GM18519 (cell line): Measurements from ENCODE around the gene NFE2L3.
"Not testable (repeated sequence)": the region's sequence is repeated elsewhere in the genome, so short reads cannot be mapped to it uniquely, and the experiment has no call there.

Experiments
- ATAC-seq: cut with Tn5 transposase; IDR thresholded peaks from one replicate; pipeline ENCODE4 v1.9.1; 2021; ENCODE audit warnings: mild to moderate bottlenecking, moderate library complexity; ENCODE audit not compliant: unreplicated experiment, low FRiP score

The NFE2L3 gene

DNA sequence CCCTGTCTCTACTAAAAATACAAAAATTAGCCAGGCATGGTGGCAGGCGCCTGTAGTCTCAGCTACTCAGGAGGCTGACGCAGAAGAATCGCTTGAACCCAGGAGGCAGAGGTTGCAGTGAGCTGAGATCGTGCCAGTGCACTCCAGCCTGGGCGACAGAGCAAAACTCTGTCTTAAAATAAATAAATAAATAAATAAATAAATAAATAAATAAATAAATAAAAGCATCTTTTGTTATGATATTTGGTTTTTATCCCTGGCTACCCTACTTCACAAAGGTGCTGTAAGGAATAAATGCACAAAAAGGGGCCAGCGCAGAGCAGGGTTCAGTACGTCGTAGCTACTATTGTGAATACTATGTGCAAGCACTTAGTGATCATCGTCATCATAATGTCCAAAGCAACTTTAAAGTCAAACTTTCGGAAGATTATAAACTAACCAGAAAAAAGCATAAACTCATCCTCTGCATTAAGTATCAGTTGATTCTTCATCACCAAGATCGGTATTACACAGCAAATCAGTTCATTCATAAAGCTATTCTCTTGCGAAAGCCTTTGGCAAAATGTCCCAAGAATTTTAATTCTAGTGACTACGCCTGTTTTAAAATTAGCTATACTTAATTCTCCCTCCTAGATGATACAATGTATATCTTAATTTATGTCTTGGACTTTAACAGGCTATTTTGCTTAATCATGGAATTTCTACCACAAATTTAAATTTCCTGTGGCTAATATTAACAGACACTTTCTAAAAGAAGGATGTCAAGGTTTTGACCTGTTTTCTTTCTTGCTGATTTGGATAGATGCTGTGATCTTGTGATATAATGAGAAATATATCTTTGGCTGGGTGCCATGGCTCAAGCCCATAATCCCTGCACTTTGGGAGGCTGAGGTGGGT is 7.6 kb upstream of the NFE2L3 start:
- no peak for ATAC-seq

DNA sequence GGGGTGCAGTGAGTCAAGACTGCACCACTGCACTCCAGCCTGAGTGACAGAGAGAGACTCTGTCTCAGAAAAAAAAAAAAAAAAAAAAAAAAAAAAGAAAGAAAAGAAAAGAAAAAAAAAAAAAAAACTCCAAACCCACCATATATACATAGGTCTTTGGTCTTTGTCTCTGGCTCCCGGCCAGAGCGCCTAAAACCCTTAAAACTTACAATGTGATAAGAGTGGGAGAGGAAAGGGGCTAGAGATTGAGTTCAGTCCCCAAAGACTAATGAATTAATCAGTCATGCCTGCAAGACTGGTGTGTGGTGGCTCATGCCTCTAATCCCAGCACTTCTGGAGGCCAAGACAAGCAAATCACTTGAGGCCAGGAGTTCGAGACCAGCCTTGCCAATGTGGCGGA is 6.8 kb upstream of the NFE2L3 start:
- ATAC-seq = no peak

DNA sequence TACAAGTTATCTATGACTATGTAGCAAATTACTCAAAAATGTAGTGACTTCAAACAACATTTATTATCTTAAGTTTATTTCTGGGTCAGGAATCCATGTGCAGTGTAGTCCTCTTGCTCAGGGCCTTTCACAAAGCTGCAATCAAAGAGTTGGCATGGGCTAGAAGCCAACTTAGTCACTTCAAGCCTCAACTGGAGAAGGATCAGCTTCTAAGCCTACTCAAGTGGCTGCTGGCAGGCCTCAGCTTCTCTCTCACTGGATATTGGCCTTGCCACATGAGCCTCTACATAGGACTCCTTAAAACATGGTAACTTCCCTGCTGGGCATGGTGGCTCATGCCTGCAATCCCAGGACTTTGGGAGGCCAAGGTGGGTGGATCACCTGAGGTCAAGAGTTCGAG is 5.0 kb upstream of the NFE2L3 start:
- no peak for ATAC-seq

DNA sequence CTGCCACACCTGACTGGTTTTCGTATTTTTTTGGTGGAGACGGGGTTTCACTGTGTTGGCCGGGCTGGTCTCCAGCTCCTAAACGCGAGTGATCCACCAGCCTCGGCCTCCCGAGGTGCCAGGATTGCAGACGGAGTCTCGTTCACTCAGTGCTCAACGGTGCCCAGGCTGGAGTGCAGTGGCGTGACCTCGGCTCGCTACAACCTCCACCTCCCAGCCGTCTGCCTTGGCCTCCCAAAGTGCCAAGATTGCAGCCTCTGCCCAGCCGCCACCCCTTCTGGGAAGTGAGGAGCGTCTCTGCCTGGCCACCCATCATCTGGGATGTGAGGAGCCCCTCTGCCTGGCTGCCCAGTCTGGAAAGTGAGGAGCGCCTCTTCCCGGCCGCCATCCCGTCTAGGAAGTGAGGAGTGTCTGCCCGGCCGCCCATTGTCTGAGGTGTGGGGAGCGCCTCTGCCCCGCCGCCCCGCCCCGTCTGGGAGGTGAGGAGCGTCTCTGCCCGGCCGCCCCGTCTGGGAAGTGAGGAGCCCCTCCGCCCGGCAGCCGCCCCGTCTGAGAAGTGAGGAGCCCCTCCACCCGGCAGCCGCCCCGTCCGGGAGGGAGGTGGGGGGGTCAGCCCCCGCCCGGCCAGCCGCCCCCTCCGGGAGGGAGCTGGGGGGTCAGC is 4.2 kb upstream of the NFE2L3 start:
- ATAC-seq = not testable (repeated sequence)

DNA sequence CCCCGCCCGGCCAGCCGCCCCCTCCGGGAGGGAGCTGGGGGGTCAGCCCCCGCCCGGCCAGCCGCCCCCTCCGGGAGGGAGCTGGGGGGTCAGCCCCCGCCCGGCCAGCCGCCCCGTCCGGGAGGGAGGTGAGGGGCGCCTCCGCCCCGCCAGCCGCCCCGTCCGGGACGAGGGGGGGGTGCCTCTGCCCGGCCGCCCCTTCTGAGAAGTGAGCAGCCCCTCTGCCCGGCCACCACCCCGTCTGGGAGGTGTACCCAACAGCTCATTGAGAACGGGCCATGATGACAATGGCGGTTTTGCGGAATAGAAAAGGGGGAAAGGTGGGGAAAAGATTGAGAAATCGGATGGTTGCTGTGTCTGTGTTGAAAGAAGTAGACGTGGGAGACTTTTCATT is 3.7 kb upstream of the NFE2L3 start:
- ATAC-seq = not testable (repeated sequence)

DNA sequence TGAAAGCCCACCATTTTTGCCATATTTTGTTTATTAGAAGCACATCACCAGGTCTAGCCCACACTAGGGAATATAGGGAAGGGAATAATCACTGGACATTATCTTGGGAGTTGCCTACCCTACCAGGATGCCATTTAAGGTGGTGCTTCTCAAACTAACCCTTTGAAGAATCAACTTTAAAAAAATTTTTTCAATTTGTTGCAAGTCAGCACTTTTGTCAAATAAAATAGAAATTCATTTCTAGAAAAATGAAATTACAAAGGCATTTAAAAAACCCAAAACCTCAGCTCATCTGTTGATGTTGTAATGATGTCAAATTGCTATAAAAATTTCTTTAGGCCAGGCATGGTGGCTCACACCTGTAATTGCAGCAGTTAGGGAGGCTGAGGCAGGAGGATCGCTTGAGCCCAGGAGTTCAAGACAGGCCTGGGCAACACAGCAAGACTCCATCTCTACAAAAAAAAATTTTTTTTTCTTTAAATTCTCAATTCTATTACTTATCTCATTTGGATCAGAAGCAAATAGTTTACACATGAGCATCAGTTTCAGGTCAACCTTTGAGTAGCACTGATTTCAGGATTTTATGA is 2.5 kb upstream of the NFE2L3 start:
- no peak for ATAC-seq

DNA sequence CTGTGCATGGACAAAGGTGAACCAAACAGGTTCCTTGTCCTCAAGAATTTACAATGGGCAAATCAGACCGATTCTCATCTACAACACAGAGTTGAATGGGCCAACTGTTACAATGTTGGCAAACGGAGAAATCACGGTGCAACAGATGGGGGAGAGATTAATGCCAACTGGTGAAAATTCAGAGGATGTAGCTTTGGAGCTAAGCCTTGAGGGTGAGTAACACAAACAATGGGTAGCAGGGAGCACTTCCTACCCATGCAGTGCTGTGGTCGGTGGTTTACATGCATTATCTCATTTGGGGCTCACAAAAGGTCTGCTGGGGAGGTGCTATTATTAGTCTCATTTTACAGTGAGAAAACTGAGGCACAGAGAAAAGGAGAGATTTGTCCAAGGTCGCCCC is 902 bp upstream of the NFE2L3 start:
- ATAC-seq = no peak

DNA sequence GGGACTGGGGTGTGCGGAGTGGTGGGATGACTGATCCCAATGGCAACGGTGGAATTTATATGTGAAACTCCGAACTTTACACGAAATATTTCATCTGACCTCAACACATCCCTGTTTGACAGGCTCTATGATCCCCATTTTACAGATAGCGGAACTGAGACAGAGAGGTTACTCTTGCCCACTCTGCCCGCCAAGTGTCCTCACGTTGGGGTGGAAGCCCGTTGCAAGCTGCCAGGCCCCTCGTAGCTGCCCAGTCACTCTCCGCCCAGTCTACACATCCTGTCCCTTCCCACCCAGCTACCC is 397 bp upstream of the NFE2L3 start:
- no peak for ATAC-seq

DNA sequence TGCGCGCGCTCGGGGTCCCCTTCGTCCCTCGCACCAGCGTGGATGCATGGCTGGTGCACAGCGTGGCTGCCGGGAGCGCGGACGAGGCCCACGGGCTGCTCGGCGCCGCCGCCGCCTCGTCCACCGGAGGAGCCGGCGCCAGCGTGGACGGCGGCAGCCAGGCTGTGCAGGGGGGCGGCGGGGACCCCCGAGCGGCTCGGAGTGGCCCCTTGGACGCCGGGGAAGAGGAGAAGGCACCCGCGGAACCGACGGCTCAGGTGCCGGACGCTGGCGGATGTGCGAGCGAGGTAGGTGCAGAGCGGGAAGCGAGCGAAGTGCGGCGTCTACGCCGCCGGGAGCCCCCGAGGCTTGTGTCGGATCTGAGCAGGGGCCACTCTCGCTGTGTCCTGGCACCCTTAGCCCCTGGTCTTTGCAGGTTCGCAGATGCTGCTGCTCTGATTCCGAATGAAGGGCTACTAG is 813 bp downstream of the NFE2L3 start:
- ATAC-seq = peak; percentile 16

DNA sequence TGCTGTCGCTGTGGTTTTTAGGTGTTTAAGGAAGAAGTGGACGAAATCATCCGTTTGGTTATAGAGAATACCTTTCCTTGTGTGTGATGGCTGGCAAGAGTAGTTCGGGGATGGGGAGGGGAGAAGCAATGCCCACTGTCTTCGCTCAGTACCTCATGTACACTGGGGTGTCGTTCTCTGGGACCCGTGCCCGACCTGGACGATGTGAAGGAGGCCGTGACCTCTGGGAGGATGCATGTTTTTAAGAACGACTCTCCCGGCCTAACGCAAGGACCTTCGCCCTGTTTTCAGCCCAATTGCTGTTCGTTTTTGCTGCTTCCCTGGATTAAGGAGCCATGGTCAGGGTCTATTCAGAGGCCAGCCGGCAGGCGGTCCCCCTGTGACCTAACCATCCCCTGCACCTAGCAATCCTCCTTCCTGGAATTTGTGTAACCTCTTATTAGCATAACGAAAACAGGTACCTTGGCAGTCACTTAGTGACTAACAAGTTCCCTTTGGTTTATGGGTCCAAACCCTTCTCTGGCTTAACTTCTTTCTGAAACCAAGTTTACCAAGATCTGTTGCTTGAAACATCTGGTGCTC is 1.3 kb downstream of the NFE2L3 start:
- ATAC-seq = no peak

DNA sequence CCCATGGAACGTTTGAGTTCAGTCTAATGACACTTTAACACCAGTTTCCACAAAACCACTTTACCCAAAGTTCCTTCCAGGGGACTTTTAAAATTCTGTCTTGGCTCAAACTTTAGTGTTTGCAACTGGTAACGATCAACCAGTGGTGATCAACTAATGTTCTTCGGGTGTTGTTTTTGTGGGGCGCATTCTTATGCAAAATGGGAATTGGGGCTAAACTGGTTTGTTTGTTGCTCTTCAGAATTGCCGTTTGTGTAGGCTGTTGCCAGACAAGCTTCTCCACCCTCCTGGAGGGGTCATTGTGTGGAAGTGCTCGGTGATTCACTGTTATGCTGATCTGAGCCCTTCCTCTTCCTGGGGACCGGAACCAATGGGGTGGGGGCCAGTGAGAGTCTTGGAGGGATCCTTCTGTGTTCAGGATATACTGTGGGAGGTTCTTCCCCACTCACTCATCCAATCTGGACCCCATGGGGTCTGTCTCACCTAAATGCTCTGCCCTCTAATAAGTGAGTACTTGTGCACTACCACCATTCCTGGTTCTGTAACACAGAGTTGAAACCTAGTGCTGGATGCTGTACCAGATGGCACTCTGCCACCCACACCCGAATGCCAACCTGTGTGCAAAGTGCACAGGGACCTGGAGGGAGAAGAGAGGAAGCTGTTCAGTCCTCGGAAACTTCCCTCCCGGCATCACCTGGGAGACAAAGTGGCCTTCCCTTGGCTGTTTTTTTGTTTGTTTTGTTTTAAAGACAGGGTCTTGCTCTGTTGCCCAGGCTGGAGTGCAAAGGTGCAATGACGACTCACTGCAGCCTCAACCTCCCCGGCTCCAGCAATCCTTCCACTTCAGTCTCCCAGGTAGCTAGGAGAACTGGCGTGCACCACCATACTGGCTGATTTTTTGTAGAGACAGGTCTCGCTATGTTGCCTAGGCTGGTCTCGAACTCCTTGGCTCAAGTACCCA is 2.1 kb downstream of the NFE2L3 start:
- ATAC-seq = no peak

DNA sequence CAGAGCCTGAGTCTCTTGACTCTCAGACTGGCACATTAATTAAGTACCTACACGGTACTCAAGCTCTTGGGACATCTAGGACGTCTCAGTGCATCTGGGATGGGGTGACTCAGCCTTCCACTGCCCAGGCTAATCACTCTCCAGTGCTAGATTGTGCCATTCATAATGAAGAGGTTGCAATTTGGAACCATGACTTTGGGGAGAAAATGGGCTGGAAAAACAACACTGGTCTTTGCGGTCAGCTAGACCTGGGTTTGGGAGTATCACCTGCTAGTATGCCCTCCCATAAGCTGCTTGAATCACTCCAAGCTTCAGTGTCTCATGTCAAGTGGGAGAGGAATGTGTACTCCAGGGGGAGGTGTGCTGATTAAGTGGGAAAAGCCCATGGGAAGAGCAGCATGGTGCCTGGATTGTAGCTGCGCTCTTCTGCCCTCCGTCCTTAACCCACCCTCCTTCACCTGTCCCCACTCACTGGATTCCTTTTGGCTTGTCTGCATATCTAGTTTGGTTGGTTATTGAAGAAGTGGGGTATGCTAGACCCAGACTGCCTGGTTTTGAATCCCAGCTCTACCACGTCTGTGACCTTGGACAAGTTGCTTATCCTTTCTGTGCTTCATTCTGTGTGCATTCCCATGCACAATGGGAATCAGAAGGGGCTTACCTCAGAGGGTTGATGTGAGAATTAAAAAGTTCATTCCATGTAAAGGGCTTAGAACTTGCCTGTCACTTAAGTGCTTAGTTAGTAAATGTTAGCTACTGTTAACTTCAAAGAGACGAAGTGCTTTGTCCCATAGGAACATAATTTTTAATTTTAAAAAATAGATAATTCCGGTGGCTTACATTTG is 3.8 kb downstream of the NFE2L3 start:
- ATAC-seq = no peak

DNA sequence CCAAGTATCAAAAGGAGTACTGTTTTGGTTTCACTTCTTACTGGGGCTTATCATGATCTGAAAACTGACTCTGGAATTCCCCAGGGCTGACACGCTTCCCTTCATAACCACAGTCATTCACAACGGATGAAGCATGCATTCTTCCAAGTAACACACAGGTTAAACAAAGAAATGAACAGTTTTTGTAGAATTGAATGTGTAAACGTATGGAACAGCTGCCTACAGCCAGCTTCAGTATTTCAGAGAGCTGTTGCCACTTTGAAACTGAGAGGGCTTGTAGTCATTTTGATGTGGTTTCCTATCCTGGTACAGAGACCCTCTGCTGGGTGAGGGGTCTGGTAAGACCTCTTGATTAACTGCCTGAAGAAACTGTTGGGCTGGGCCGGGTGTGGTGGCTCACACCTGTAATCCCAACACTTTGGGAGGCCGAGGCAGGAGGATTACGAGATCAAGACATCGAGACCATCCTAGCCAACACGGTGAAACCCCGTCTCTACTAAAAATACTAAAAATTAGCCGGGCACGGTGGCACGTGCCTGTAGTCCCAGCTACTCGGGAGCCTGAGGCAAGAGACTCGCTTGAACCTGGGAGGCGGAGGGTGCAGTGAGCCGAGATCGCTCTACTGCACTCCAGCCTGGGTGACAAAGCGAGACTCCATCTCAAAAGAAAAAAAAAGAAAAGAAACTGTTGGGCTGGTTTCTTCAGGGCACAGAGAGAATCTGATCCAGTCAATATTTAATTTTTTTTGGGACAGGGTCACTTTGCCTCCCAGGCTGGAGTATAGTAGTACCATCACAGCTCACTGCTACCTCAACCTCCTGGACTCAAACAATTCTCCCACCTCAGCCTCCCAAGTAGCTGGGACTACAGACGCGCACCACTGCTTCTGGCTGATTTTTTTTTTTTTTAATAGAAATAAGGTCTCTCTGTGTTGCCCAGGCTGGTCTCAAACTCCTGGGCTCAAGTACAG is 4.7 kb downstream of the NFE2L3 start:
- no peak for ATAC-seq

DNA sequence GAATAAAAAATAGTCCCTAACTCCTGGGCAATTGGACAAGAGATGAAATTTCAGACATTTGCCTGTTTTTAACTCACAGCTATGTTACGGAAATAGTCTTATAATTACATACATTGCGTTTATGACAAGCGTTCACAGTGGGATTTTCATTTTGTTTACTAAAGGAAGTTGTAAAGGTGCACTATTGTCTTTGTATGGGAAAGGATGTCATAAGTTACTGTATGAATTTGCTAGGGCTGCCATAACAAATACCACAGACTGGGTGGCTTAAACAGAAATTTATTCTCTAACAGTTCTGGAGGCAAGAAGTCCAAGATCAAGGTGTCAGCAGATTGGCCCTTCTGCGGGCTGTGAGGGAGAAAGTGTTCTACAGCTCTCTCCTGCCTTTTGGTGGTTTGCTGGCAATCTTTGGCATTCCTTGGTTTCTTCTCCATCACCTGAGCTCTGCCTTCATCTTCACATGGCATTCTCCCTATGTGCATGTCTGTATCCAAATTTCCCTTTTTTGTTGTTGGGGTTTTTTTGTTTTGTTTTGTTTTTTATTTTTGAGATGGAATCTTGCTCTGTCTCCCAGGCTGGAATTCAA is 5.6 kb downstream of the NFE2L3 start:
- ATAC-seq = no peak

DNA sequence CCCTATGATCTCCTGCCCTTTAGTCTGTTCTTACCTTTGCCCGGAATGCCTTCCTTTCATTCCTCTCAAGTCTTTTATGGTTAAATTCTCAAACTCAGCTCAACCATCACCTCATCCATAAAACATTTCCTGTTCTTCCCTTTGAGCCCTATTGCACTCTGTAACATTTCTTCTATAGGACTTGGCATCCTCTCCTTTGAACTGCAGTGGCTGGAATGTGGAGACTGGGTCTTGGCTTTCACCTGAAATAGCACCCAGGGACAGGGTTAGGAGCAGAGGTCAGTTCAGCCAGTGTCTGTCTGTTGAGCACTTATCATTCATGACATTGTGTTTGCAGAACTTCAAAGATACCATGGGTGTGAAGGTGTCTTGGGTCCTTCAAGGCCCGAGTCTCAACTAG is 7.2 kb downstream of the NFE2L3 start:
- no peak for ATAC-seq

DNA sequence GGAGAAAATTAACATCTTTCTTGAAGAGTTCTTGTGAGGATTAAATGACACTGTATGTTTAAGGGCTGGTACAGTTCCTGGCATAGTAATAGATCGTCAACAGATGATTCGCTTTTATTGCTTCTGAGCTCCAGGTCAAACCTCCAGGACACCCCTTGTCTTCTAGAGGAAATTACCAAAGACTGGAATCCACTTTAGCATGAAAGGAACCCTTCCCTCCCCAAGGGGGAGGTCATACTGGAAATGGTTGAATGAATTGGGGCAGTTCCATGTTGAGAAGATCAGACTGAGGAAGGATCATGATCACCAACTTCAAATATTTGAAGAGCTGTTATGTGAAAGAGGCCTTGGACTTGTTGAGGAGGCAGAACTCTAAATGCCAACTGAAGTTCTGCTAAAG is 8.9 kb downstream of the NFE2L3 start:
- no peak for ATAC-seq

DNA sequence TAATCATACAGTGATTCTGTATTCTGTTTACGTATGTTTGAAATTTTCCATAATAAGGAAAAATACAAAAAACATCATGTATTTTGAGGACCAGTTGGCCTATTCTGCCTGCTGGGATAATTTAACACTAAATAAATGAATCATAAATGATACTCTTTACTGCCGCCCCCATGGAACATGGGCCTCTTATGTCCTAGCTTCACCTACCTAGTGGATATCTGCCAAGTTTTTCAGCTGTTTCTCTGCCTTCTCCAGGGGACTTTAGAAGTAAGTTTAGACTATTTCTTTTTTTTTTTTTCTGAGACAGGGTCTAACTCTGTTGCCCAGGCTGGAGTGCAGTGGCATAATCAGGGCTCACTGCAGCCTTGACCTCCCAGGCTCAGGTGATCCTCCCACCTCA is 10.4 kb downstream of the NFE2L3 start:
- no peak for ATAC-seq

DNA sequence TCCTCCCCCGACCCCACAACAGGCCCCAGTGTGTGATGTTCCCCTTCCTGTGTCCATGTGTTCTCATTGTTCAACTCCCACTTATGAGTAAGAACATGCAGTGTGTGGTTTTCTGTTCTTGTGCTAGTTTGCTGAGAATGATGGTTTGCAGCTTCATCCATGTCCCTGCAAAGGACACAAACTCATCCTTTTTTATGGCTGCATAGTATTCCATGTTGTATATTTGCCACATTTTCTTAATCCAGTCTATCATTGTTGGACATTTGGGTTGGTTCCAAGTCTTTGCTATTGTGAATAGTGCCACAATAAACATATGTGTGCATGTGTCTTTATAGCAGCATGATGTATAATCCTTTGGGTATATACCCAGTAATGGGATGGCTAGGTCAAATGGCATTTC is 11.8 kb downstream of the NFE2L3 start:
- ATAC-seq = not testable (repeated sequence)
